Loucy (cell line): Measurements from ENCODE around the gene SERPINF2.

Experiments
- CTCF ChIP-seq: fragments of 200-600 bp; sonication (generic); conservative IDR thresholded peaks from 2 replicates; pipeline ENCODE4 v1.5.1; 2014; ENCODE audit warnings: mild to moderate bottlenecking, antibody characterized with exemption, low read length
- EZH2phosphoT487 ChIP-seq: fragments of 200-600 bp; IDR thresholded peaks from 2 replicates; pipeline ENCODE4 v1.6.1; 2018; ENCODE audit warnings: antibody characterized with exemption, mild to moderate bottlenecking, moderate library complexity, borderline replicate concordance

- TF ChIP-seq CTCF, result no peak
- TF ChIP-seq EZH2phosphoT487, result no peak
Observed at GRCh38 chr17:1745513-1746020, 2.9 kb downstream of the SERPINF2 start.
